ENCODE measurements around the gene ZNF469. TPM values are rescaled to one million over a fixed set of nuclear protein-coding genes. Genes with fewer than 3 reads are reported as not detected.

The ZNF469 gene
- total RNA-seq, 4 donors from 2014 or later = 0.74 to 10.9 (median 0.93) TPM

DNA sequence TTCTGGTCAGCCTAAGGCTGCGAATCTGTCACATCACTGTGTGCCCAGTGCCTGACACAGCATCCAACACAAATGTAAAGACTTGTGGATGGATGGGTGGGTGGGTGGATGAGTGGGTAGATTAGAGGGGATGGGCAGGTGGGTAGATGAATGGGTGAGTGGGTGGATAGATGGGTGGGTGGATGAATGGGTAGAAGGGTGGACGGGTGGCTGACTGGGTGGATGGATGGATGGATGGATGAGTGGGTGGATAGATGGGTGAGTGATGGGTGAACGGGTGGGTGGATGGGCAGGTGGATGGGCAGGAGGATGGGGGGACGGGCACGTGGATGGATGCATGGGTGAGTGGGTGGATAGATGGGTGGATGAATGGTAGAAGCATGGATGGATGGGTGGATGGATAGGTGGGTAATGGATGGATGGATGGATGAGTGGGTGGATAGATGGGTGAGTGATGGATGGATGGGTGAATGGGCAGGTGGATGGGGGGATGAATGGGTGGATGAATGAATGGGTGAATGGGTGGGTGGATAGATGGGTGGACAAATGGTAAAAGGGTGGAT lies 39.2 kb downstream of the ZNF469 start:
- no peak for DNase-seq (ENCODE audit: low spot score)
- no peak for ATAC-seq (ENCODE audit: low FRiP score)
- no peak for TF ChIP-seq CTCF (IDR thresholded peaks at IDR 0.05)

DNA sequence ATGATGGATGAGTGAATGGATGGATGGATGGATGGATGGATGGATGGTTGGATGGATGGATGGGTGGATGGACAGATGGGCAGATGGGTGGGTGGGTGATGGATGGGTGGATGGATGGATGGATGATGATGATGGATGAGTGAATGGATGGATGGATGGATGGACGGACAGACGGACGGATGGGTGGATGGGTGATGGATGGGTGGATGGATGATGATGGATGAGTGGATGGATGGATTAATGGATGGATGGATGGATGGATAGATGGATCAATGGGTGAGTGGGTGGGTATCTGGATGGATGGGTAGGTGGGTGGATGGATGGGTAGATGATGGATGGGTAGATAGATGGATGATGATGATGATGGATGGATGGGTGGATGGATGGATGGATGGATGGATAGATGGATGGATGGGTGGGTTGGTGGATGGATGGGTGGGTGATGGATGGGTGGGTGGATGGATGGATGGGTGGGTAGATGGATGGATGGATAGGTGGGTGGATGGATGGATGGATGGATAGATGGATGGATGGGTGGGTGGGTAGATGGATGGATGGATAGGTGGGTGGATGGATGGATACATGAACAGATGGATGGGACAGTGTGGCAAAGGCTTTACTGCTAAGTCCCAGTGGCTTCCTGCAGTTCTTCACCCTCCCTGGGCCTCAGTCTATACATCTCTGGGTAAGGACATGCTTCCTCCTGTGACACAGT lies 40.1 kb downstream of the ZNF469 start:
- no peak for TF ChIP-seq CTCF (IDR thresholded peaks at IDR 0.05)
- ATAC-seq (ENCODE audit: low FRiP score) (no peak), DNase-seq (ENCODE audit: low spot score) (no peak)

- no peak for TF ChIP-seq CTCF (IDR thresholded peaks at IDR 0.05)
- DNase-seq (ENCODE audit: low spot score) (no peak), ATAC-seq (ENCODE audit: low FRiP score) (no peak)
Measured at GRCh38 chr16:88423448-88423850, 40.7 kb downstream of the ZNF469 start.

- ATAC-seq (ENCODE audit: low FRiP score) = no peak
- TF ChIP-seq CTCF (IDR thresholded peaks at IDR 0.05) = no peak
- DNase-seq (ENCODE audit: low spot score) = no peak
Measured at GRCh38 chr16:88424587-88425235, 42.0 kb downstream of the ZNF469 start.

GRCh38 chr16:88426018-88426417 lies 43.3 kb downstream of the ZNF469 start:
- ATAC-seq (ENCODE audit: low FRiP score) (no peak), DNase-seq (ENCODE audit: low spot score) (no peak)
- no peak for TF ChIP-seq CTCF (IDR thresholded peaks at IDR 0.05)

DNA sequence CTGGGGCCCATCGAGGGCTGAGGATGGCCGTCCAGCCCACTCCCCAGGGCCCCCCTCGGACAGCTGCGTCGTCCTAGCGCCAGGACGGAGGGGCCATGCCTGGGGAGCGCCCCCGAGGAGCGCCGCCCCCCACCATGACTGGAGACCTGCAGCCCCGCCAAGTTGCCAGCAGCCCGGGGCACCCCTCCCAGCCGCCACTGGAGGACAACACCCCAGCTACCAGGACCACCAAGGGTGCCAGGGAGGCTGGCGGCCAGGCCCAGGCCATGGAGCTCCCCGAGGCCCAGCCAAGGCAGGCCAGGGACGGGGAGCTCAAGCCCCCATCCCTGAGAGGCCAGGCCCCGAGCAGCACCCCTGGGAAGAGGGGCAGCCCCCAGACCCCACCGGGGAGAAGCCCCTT lies 44.6 kb downstream of the ZNF469 start:
- no peak for TF ChIP-seq CTCF (IDR thresholded peaks at IDR 0.05)
- no peak for ATAC-seq (ENCODE audit: low FRiP score)
- no peak for DNase-seq (ENCODE audit: low spot score)

Data from omental fat pad (tissue), 4 donors.